Mesothelial cell of epicardium (in vitro differentiated cells): ENCODE data around the gene CDH2. TPM values are rescaled to one million over a fixed set of nuclear protein-coding genes. Genes with fewer than 3 reads are reported as not detected.

ENCODE experiments used
- DNase-seq, 2 experiments: peaks; one replicate each; pipeline ENCODE4 v3.0.0; 2021; ENCODE audit warnings: low spot score in 2 of 2; ENCODE audit not compliant: unreplicated experiment in 2 of 2
- H3K27ac Mint-ChIP-seq: 2 replicates; pipeline ENCODE4 v1.8.0; 2021; ENCODE audit warnings: mixed read lengths
- H3K27me3 Mint-ChIP-seq: 2 replicates; pipeline ENCODE4 v1.8.0; 2021; ENCODE audit warnings: low read depth, mixed read lengths
- H3K36me3 Mint-ChIP-seq: 2 replicates; pipeline ENCODE4 v1.8.0; 2021; ENCODE audit warnings: mixed read lengths
- H3K4me1 Mint-ChIP-seq: 2 replicates; pipeline ENCODE4 v1.8.0; 2021; ENCODE audit warnings: mixed read lengths
- H3K4me3 Mint-ChIP-seq: 2 replicates; pipeline ENCODE4 v1.8.0; 2021; ENCODE audit warnings: mild to moderate bottlenecking, moderate library complexity, mixed read lengths
- H3K9me3 Mint-ChIP-seq: 2 replicates; pipeline ENCODE4 v1.8.0; 2021; ENCODE audit warnings: mixed read lengths
- CTCF ChIP-seq: fragments of 200-600 bp; sonication (generic); IDR thresholded peaks from one replicate; pipeline ENCODE4 v1.5.0; 2021; ENCODE audit warnings: antibody characterized with exemption; ENCODE audit not compliant: unreplicated experiment
- total RNA-seq: library from RNA; stranded (reverse); gene quantifications from 3 replicates; pipeline ENCODE4 v1.2.1, GENCODE V29; 2021

Gene CDH2
- total RNA-seq, 1 donor from 2014 or later = 46.6 TPM

- Mint-ChIP-seq H3K36me3 (no peaks in the 10 kb centered on the region), H3K4me1 (peaks cover 17% of the 10 kb centered on the region), H3K27ac (peak overlapping the region; percentile 76), H3K27me3 (no peaks in the 10 kb centered on the region), H3K4me3 (no peak overlapping the region), H3K9me3 (no peaks in the 10 kb centered on the region)
- no peak for DNase-seq
- TF ChIP-seq CTCF = no peak
Measured at GRCh38 chr18:28158083-28158581, 18.8 kb downstream of the CDH2 start.

GRCh38 chr18:28153485-28154065 is 23.4 kb downstream of the CDH2 start:
- Mint-ChIP-seq H3K36me3 (no peaks in the 10 kb centered on the region), H3K4me1 (peaks cover 28% of the 10 kb centered on the region), H3K27me3 (no peaks in the 10 kb centered on the region), H3K27ac (no peak overlapping the region), H3K4me3 (no peak overlapping the region), H3K9me3 (no peaks in the 10 kb centered on the region)
- no peak for DNase-seq
- no peak for TF ChIP-seq CTCF

- Mint-ChIP-seq H3K4me3 (no peak overlapping the region), H3K4me1 (peaks cover 19% of the 10 kb centered on the region), H3K36me3 (no peaks in the 10 kb centered on the region), H3K9me3 (no peaks in the 10 kb centered on the region), H3K27me3 (no peaks in the 10 kb centered on the region), H3K27ac (no peak overlapping the region)
- TF ChIP-seq CTCF = no peak
- no peak for DNase-seq
Measured at GRCh38 chr18:28152754-28153153, 24.2 kb downstream of the CDH2 start.

DNA sequence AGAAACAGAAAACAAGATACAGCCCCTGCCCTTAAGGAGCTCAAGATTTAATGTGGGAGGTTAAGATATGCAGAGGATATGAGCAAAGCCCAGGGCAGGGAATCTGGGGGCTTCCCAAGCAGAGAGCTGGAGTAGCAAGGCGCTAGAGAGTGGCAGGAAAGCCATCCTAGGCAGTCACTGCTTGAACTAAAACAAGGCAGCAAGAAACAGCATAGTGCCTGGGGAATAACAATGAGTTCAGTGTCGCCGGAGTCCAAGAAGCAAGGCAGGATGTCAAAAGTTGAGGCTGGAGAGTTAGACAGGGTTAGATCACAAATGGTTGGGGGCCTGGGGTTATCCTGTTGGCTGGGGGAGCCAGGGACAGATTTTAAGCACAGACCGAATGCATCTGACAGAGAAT is 24.6 kb downstream of the CDH2 start:
- no peaks in the 10 kb centered on the region for H3K27me3 Mint-ChIP-seq
- peaks cover 17% of the 10 kb centered on the region for H3K4me1 Mint-ChIP-seq
- DNase-seq = no peak
- no peak for TF ChIP-seq CTCF
- no peaks in the 10 kb centered on the region for H3K9me3 Mint-ChIP-seq
- no peak overlapping the region for H3K4me3 Mint-ChIP-seq
- H3K27ac Mint-ChIP-seq = no peak overlapping the region
- no peaks in the 10 kb centered on the region for H3K36me3 Mint-ChIP-seq

DNA sequence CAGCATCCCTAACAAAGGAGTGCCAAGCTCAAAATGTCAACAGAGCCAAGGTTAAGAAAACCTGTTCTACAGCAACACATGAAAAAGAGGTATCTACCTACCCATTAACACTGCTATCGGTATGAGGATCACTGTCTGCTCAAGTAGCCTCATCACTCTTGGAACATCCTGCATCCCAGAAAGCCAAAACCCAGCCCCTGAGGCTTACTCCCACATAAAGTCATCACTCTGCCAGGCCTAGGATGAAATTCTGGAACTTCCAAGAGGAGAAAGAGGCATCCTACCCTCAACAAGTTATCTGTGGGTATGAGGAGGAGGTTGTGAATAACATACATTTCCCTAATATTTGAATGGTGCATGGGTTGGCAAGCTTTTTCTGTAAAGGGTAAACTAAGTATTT is 25.5 kb downstream of the CDH2 start:
- no peak for DNase-seq
- H3K36me3 Mint-ChIP-seq = no peaks in the 10 kb centered on the region
- no peak overlapping the region for H3K27ac Mint-ChIP-seq
- no peaks in the 10 kb centered on the region for H3K27me3 Mint-ChIP-seq
- TF ChIP-seq CTCF = no peak
- H3K9me3 Mint-ChIP-seq = no peaks in the 10 kb centered on the region
- no peak overlapping the region for H3K4me3 Mint-ChIP-seq
- H3K4me1 Mint-ChIP-seq = peaks cover 17% of the 10 kb centered on the region

- no peak overlapping the region for H3K4me3 Mint-ChIP-seq
- peaks cover 17% of the 10 kb centered on the region for H3K4me1 Mint-ChIP-seq
- no peak for TF ChIP-seq CTCF
- no peaks in the 10 kb centered on the region for H3K27me3 Mint-ChIP-seq
- no peak for DNase-seq
- H3K36me3 Mint-ChIP-seq = no peaks in the 10 kb centered on the region
- no peak overlapping the region for H3K27ac Mint-ChIP-seq
- no peaks in the 10 kb centered on the region for H3K9me3 Mint-ChIP-seq
Measured at GRCh38 chr18:28150925-28151324, 26.0 kb downstream of the CDH2 start.
